K562 (cell line): Measurements from ENCODE around the gene MRPL55. TPM values are rescaled to one million over a fixed set of nuclear protein-coding genes. Genes with fewer than 3 reads are reported as not detected.
A peak's percentile ranks its signal among the peaks of the same experiment; 100 is the strongest.

Experiments
- ARID1B ChIP-seq: fragments of 450-650 bp; IDR thresholded peaks from 2 replicates; pipeline ENCODE4 v1.6.1; 2016; ENCODE audit warnings: antibody characterized with exemption, mild to moderate bottlenecking, inconsistent platforms
- CBFB ChIP-seq: sonication (generic); formaldehyde crosslinking; IDR thresholded peaks from 2 replicates; pipeline ENCODE4 v1.4.0; 2020; ENCODE audit warnings: mild to moderate bottlenecking, missing genetic modification reagents
- FOXA3 ChIP-seq, 2 experiments: fragments of 450-650 bp in 1 of 2; sonication (generic) in 1 of 2; formaldehyde crosslinking; IDR thresholded peaks in 1 of 2; conservative IDR thresholded peaks in 1 of 2; 2 replicates each; pipeline versions ENCODE4 v1.4.0 to v1.8.0; 2020 to 2022; ENCODE audit warnings: mild to moderate bottlenecking in 2 of 2, missing genetic modification reagents in 1 of 2
- FOXP1 ChIP-seq: sonication (generic); formaldehyde crosslinking; IDR thresholded peaks from 2 replicates; pipeline ENCODE4 v1.8.0; 2022; ENCODE audit warnings: mild to moderate bottlenecking, missing genetic modification reagents
- GABPA ChIP-seq: fragments of 200-800 bp; sonication (Bioruptor generic); conservative IDR thresholded peaks from 2 replicates; pipeline ENCODE4 v1.6.1; 2016; ENCODE audit warnings: low read depth, missing genetic modification characterization, missing compliant biosample characterization
- KHSRP ChIP-seq: fragments of 450-650 bp; IDR thresholded peaks from 2 replicates; pipeline ENCODE4 v1.6.1; 2017
- NBN ChIP-seq: fragments of 450-650 bp; IDR thresholded peaks from 2 replicates; pipeline ENCODE4 v1.6.1; 2016; ENCODE audit warnings: low read depth, mild to moderate bottlenecking
- PHB2 ChIP-seq: fragments of 450-650 bp; IDR thresholded peaks from 2 replicates; pipeline ENCODE4 v1.6.1; 2017; ENCODE audit warnings: low read depth
- POLR2B ChIP-seq: fragments of 450-650 bp; IDR thresholded peaks from 2 replicates; pipeline ENCODE4 v1.6.1; 2018; ENCODE audit warnings: low read depth; ENCODE audit not compliant: partially characterized antibody
- SMAD2 ChIP-seq: fragments of 150-350 bp; IDR thresholded peaks from 2 replicates; pipeline ENCODE4 v1.6.1; 2014; ENCODE audit warnings: low read depth, mild to moderate bottlenecking, low read length
- ZNF175 ChIP-seq: fragments of 200-800 bp; sonication (Bioruptor generic); IDR thresholded peaks from 2 replicates; pipeline ENCODE4 v1.6.1; 2016; ENCODE audit warnings: low read depth, mild to moderate bottlenecking, missing genetic modification characterization, missing compliant biosample characterization
- ZNF217 ChIP-seq: sonication (generic); formaldehyde crosslinking; IDR thresholded peaks from 2 replicates; pipeline ENCODE4 v1.8.0; 2022; ENCODE audit warnings: mild to moderate bottlenecking, missing genetic modification reagents
- ZNF23 ChIP-seq: fragments of 250-450 bp; sonication (Bioruptor Pico); IDR thresholded peaks from 2 replicates; pipeline ENCODE4 v1.4.0; 2020; ENCODE audit warnings: mild to moderate bottlenecking
- ZNF668 ChIP-seq: fragments of 250-450 bp; sonication (Bioruptor Pico); IDR thresholded peaks from 2 replicates; pipeline ENCODE4 v1.8.0; 2022; ENCODE audit warnings: mild to moderate bottlenecking, inconsistent platforms
- polyA plus RNA-seq, 8 experiments: library from polyadenylated mRNA; depleted of rRNA in 4 of 8; stranded (reverse) in 5 of 8; unstranded in 3 of 8; fragments of >200 nt; fragmentation: Nextera tagmentation in 2 of 8; fragmentation: Illumina TruSeq in 1 of 8; extraction: Ambion mirVana in 2 of 8; extraction: Trizol in 1 of 8; gene quantifications; 2 replicates each; pipeline versions ENCODE4 v1.2.1 to v1.2.3, GENCODE V29; 2011 to 2014; ENCODE audit warnings: inconsistent platforms in 1 of 8, missing spikeins in 1 of 8
- total RNA-seq, 7 experiments: library from RNA; depleted of rRNA in 6 of 7; stranded (reverse); fragments of >200 nt in 6 of 7; fragmentation: Illumina TruSeq in 2 of 7; extraction: Trizol in 2 of 7; gene quantifications; 2 replicates each; pipeline versions ENCODE4 v1.2.1 to v1.2.3, GENCODE V29; 2011 to 2021; ENCODE audit warnings: low replicate concordance in 1 of 7
- TF ChIP-seq, protein P1 (sequence below): fragments of 450-650 bp; IDR thresholded peaks from 2 replicates; pipeline ENCODE4 v1.6.1; 2016; ENCODE audit warnings: borderline replicate concordance
- TF ChIP-seq, protein P2 (sequence below): sonication (generic); formaldehyde crosslinking; IDR thresholded peaks from 2 replicates; pipeline ENCODE4 v1.8.1; 2023; ENCODE audit warnings: mild to moderate bottlenecking, missing genetic modification reagents, moderate library complexity
- TF ChIP-seq, protein P3 (sequence below): sonication (generic); formaldehyde crosslinking; IDR thresholded peaks from 2 replicates; pipeline ENCODE4 v1.8.1; 2023; ENCODE audit warnings: missing genetic modification reagents, mild to moderate bottlenecking, borderline replicate concordance
- TF ChIP-seq, protein P4 (sequence below): sonication (generic); formaldehyde crosslinking; IDR thresholded peaks from 2 replicates; pipeline ENCODE4 v1.8.0; 2022; ENCODE audit warnings: missing genetic modification reagents, mild to moderate bottlenecking, moderate library complexity, borderline replicate concordance

The MRPL55 gene
- total and polyA plus RNA-seq, 9 of the 15 experiments (the other 6 are each of a cell fraction or from before 2014, with no cell fraction given) = 34.9 to 228 (median 81.0) TPM

DNA sequence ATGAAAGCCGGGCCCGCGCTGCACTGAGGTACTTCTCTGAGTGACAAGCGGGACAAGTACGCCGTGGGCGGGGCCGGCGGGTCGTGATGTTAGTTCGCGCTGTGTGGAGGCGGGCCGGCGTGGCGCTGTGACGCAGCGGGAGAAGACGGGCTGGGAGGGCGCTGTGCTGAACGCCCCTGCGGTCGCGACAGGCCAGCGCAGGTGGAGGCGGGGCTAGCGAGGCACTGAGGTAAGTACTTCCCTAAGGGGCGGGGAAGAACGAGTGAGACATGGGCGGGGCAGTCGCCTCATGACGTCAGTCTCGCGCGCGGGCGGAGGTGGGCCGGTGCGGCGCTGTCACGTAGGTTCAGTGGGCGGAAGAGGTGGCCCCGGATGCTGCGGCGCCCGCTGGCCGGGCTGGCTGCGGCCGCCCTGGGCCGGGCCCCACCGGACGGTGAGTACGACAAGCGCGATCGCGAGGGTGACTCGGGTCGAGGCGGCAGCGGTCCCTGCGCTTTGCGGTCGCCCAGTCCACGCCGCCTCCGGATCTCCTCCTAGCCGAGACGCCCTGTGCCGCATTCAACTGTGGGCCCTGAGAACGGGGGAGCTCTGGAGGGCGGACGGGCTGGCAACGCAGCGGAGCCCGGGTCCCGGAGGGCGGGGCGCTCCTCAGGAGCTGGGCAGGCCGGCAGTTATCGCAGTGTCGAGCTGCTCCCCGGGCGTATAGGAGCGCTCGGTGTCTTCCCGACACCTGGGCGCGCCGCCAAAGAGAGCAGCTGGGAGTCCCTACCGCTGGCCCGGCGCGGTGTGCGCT lies 31.0 kb upstream of the MRPL55 start, which contains the start of gene GUK1 (continued):
- TF ChIP-seq, protein P1, sequence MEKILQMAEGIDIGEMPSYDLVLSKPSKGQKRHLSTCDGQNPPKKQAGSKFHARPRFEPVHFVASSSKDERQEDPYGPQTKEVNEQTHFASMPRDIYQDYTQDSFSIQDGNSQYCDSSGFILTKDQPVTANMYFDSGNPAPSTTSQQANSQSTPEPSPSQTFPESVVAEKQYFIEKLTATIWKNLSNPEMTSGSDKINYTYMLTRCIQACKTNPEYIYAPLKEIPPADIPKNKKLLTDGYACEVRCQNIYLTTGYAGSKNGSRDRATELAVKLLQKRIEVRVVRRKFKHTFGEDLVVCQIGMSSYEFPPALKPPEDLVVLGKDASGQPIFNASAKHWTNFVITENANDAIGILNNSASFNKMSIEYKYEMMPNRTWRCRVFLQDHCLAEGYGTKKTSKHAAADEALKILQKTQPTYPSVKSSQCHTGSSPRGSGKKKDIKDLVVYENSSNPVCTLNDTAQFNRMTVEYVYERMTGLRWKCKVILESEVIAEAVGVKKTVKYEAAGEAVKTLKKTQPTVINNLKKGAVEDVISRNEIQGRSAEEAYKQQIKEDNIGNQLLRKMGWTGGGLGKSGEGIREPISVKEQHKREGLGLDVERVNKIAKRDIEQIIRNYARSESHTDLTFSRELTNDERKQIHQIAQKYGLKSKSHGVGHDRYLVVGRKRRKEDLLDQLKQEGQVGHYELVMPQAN = peak; percentile 80
- TF ChIP-seq FOXP1 (0 out of 2 replicates have a peak, but pooled peaks have one; percentile 63), PHB2 (0 out of 2 replicates have a peak, but pooled peaks have one; percentile 21), ZNF668 (CRISPR knock-in tag) (peak; percentile 52; the same call in 1 of the 2 replicates), ZNF23 (no peak), KHSRP (peak; percentile 62; the same call in 1 of the 2 replicates), ARID1B (peak; percentile 42; the same call in 1 of the 2 replicates), ZNF217 (CRISPR knock-in tag) (no peak), POLR2B (peak; percentile 81), SMAD2 (no peak), NBN (peak; percentile 82), GABPA (tag) (peak; percentile 93), FOXA3 (CRISPR knock-in tag; conservative IDR thresholded peaks at IDR 0.05 in 1 of 2, IDR thresholded peaks at IDR 0.05 in 1 of 2) (0 out of 4 replicates have a peak, but pooled peaks of 1 of the 2 experiments have one; percentile 48), CBFB (0 out of 2 replicates have a peak, but pooled peaks have one; percentile 42), ZNF175 (CRISPR knock-in tag) (0 out of 2 replicates have a peak, but pooled peaks have one; percentile 21)
- TF ChIP-seq, protein P2, sequence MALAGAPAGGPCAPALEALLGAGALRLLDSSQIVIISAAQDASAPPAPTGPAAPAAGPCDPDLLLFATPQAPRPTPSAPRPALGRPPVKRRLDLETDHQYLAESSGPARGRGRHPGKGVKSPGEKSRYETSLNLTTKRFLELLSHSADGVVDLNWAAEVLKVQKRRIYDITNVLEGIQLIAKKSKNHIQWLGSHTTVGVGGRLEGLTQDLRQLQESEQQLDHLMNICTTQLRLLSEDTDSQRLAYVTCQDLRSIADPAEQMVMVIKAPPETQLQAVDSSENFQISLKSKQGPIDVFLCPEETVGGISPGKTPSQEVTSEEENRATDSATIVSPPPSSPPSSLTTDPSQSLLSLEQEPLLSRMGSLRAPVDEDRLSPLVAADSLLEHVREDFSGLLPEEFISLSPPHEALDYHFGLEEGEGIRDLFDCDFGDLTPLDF (CRISPR knock-in tag) = peak; percentile 94
- TF ChIP-seq, protein P3, sequence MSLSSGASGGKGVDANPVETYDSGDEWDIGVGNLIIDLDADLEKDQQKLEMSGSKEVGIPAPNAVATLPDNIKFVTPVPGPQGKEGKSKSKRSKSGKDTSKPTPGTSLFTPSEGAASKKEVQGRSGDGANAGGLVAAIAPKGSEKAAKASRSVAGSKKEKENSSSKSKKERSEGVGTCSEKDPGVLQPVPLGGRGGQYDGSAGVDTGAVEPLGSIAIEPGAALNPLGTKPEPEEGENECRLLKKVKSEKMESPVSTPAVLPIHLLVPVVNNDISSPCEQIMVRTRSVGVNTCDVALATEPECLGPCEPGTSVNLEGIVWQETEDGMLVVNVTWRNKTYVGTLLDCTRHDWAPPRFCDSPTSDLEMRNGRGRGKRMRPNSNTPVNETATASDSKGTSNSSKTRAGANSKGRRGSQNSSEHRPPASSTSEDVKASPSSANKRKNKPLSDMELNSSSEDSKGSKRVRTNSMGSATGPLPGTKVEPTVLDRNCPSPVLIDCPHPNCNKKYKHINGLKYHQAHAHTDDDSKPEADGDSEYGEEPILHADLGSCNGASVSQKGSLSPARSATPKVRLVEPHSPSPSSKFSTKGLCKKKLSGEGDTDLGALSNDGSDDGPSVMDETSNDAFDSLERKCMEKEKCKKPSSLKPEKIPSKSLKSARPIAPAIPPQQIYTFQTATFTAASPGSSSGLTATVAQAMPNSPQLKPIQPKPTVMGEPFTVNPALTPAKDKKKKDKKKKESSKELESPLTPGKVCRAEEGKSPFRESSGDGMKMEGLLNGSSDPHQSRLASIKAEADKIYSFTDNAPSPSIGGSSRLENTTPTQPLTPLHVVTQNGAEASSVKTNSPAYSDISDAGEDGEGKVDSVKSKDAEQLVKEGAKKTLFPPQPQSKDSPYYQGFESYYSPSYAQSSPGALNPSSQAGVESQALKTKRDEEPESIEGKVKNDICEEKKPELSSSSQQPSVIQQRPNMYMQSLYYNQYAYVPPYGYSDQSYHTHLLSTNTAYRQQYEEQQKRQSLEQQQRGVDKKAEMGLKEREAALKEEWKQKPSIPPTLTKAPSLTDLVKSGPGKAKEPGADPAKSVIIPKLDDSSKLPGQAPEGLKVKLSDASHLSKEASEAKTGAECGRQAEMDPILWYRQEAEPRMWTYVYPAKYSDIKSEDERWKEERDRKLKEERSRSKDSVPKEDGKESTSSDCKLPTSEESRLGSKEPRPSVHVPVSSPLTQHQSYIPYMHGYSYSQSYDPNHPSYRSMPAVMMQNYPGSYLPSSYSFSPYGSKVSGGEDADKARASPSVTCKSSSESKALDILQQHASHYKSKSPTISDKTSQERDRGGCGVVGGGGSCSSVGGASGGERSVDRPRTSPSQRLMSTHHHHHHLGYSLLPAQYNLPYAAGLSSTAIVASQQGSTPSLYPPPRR (CRISPR knock-in tag) = peak; percentile 43; the same call in 1 of the 2 replicates
- TF ChIP-seq, protein P4, sequence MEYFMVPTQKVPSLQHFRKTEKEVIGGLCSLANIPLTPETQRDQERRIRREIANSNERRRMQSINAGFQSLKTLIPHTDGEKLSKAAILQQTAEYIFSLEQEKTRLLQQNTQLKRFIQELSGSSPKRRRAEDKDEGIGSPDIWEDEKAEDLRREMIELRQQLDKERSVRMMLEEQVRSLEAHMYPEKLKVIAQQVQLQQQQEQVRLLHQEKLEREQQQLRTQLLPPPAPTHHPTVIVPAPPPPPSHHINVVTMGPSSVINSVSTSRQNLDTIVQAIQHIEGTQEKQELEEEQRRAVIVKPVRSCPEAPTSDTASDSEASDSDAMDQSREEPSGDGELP = peak; percentile 91
